Dendritic cell treated with granulocyte-macrophage colony-stimulating factor and Interleukin-4, amounts not matched to agents 40 ng/mL and 50 ng/mL, for 4 days (primary cell): ENCODE results near the gene CTU2.

ENCODE experiments used
- H3K27ac Mint-ChIP-seq: one replicate; pipeline ENCODE4 v1.8.0; 2022; ENCODE audit warnings: mild to moderate bottlenecking, mixed read lengths
- H3K27me3 Mint-ChIP-seq: one replicate; pipeline ENCODE4 v1.8.0; 2022; ENCODE audit warnings: mild to moderate bottlenecking, mixed read lengths
- H3K36me3 Mint-ChIP-seq: one replicate; pipeline ENCODE4 v1.8.0; 2022; ENCODE audit warnings: low read depth, mixed read lengths
- H3K4me1 Mint-ChIP-seq: one replicate; pipeline ENCODE4 v1.8.0; 2022; ENCODE audit warnings: low read depth, mixed read lengths
- H3K4me3 Mint-ChIP-seq: one replicate; pipeline ENCODE4 v1.8.0; 2022; ENCODE audit warnings: mild to moderate bottlenecking, moderate library complexity, mixed read lengths
- H3K9me3 Mint-ChIP-seq: one replicate; pipeline ENCODE4 v1.8.0; 2022; ENCODE audit warnings: mixed read lengths
- intact Hi-C: fragments of 100-400 bp; cut with micrococcal nuclease; formaldehyde crosslinking; loops from one replicate; pipeline ENCODE4 v1.15.0; 2022

CTU2 gene

DNA sequence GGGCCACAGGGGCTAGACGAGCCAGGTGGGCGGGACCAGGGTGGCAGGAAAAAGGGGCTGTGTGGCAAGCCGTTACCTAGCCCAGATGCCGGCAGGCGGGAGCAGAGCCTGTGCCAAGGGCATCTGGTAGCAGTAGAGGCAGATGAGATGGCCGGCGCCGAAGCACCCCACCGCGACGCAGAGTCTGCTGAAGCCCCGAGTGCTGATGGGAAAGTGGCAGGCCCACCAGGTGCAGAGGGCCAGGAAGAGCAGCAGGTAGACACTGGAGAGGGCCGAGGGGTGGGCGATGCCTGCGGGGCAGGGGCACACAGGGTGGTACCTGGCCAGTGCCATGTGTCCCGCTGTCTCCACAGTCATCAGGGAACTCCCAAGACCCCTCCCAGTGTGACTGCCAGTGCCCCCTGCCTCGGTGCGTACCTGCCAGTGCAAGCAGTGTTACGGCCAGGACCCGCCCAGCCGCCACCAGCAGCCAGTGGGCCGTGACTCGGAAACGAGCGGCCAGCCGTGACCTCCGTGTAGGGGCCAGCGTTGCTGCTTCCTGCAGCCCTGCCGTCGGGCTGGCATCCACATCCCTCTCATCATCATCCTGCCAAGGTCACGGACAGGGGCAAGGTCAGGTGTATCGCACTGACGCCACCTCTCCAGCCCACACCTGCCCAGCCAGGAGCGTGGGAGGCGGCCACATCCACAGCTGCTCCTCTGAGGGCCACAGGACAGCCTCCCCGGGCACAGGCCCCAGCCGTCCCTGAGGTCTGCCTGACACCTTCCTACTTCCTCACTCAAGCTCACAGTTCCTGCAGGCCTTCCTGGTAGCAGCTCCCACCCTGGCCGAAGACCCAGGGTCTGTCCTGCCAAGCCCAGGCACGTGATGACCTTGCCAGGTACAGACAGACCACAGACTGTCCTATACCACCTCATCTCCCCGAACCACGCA, 32.1 kb downstream of the CTU2 start:
- Mint-ChIP-seq H3K9me3 (no peaks in the 10 kb centered on the region), H3K27me3 (no peaks in the 10 kb centered on the region), H3K36me3 (peaks cover 100% of the 10 kb centered on the region), H3K27ac (no peak overlapping the region), H3K4me1 (peaks cover 5% of the 10 kb centered on the region), H3K4me3 (no peak overlapping the region)
- intact Hi-C loops: loop anchor here (5.0 kb wide), 1 partner anchor 429 kb away; no protein-coding TSS in a partner anchor

DNA sequence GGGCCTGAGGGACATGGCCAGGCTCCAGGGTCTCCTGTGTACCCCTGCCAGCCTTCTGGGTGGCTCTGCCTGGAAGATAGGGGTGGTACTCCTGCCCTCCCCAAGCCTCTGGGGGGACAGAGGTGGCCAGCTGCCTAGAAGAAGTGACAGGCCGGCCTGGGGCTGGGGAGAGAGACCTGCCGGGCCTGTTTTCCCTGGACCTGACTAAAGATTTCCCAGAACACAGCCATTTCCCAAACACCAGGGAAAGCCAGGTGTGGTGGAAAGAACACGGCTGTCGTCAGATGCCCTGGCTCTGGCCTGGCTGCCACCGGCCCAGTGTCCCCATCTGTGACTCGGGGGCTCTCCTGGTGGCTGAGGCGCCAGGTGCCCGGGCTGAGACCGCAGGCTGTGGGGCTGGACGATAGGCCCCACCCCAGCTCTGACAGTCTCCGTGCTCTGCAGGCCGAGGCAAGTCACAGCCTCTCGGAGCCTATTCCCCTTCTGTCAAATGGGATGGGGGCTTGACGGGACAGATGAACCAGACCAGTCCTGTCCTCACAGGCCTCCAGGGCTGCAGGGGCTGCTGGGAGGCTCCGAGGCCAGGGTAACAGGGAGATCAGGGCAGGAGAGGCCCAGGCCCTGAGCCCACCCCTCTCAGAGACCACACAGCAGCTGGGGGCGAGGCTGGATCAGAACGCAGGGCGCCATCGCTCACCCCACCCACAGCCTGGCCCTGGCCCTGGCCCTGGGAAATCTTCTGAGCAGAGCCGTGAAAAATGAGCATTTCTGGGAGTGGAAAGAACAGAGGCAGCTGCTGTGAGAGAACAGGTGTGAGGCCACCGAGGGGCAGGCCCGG, 33.1 kb downstream of the CTU2 start:
- intact Hi-C loops: loop anchor here (5.0 kb wide), 1 partner anchor 428 kb away; no protein-coding TSS in a partner anchor
- Mint-ChIP-seq H3K27me3 (no peaks in the 10 kb centered on the region), H3K27ac (no peak overlapping the region)

DNA sequence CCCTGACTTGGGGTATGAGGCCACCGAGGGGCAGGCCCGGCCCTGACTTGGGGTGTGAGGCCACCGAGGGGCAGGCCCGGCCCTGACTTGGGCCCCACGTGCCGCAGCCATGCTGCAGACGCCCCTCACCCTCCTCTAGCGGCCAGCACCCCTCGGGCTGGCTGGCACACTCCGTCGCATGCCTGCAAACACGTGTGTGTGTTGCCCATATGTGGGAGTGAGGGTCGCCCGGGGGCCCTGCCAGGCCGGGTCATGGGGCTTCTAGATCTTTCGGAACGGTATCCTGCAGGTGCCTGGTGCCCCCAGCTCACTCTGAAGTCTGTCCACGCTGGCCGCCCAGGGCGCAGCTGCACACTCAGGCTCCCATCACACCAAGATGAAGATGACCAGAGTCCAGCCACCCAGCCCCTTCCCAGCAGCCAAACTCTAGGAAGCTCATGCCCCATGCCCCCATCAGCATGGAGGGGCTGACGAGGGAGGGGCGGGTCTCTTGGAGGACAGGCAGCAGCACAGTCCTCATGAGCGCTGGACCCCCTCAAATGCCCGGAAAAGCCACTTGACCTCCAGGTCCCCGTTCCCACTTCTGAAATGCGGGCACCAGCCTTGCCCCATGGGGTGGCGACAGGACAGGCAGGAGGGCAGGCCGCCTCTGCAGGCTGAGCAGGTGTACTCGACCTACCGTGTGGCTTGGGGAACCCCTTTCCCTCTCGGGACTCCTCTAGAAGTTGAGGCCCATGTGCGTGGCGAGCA, 33.8 kb downstream of the CTU2 start:
- Mint-ChIP-seq H3K36me3 (peaks cover 99% of the 10 kb centered on the region), H3K4me3 (no peak overlapping the region), H3K27me3 (no peaks in the 10 kb centered on the region), H3K4me1 (peaks cover 20% of the 10 kb centered on the region), H3K27ac (no peak overlapping the region), H3K9me3 (no peaks in the 10 kb centered on the region)
- intact Hi-C loops: loop anchor here (5.0 kb wide), 1 partner anchor 427 kb away; no protein-coding TSS in a partner anchor

More for the DNA sequence above, 33.1 kb downstream of the CTU2 start:
- peaks cover 99% of the 10 kb centered on the region for H3K36me3 Mint-ChIP-seq
- no peak overlapping the region for H3K4me3 Mint-ChIP-seq
- H3K9me3 Mint-ChIP-seq: no peaks in the 10 kb centered on the region
- peaks cover 12% of the 10 kb centered on the region for H3K4me1 Mint-ChIP-seq

DNA sequence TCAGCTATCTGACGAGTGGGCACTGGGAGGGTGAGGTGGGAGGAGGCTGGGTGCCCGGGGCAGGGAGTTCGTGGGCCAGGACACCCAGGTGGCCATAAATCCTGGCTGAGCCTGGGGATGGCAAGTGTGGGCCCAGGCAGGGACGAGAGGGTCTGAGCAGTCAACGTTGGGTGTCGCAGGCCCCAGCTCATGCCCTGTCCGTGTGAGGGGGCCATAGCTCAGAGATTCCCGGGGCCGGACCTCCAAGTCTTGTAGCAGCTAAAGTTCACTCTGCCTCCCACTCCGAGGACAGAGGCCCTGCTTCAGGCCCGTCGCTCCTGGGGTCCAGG, 34.4 kb downstream of the CTU2 start:
- no peaks in the 10 kb centered on the region for H3K9me3 Mint-ChIP-seq
- no peak overlapping the region for H3K4me3 Mint-ChIP-seq
- peaks cover 23% of the 10 kb centered on the region for H3K4me1 Mint-ChIP-seq
- intact Hi-C loops: no loop called here
- no peaks in the 10 kb centered on the region for H3K27me3 Mint-ChIP-seq
- H3K27ac Mint-ChIP-seq: no peak overlapping the region
- peaks cover 94% of the 10 kb centered on the region for H3K36me3 Mint-ChIP-seq

DNA sequence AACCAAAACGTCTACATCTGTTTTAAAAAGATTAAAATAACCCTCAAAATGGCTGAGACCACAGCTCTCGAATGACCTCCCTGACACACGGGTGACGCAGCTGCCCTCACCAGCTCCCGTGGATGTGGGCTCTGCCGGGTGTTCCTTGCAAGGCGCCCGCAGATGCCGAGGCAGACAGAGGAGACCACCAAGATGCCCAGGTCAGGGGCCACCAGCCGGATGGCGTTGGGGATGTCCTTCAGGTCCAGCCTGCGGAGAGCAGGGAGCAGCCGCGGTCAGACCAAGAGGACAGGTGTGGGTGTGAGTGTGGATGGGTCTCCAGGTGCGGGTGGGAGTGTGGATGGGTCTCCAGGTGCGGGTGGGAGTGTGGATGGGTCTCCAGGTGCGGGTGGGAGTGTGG, 35.1 kb downstream of the CTU2 start:
- Mint-ChIP-seq H3K4me3 (no peak overlapping the region), H3K27me3 (no peaks in the 10 kb centered on the region), H3K4me1 (peaks cover 30% of the 10 kb centered on the region), H3K27ac (no peak overlapping the region), H3K36me3 (peaks cover 94% of the 10 kb centered on the region), H3K9me3 (no peaks in the 10 kb centered on the region)
- intact Hi-C loops: no loop called here

DNA sequence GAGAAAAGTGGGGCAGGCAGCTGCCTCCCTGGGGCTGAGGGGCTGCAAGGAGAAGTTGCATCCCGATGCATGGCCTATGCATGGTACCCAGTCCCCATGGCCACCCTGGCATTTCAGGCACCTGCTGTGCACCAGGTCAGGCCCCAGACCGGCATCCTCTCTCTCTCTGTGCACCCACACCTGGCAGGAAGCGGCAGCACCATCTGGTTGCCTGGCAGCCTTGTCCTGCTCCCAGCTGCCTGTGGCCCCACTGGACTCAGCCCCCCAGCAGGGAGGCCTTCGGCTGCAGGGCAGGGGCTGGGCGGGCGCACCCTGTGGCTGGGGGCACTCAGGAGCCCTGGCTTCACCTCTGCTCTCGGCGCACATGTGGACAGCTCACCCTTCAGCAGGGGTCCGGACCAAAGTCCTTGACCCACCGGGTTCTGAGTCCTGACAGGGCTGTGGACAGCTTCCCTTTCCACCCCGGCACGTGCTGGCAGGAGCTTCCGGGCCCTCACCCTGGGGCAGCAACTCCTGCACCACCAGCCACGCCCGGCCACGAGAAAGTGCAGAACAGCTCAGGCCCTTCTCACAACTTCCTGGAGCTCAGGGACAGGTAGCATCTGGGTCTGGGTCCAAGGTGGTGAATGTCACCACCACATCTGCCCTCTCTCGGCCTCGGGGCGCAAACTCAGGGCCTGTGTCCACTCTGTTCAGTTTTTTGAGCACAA, 36.7 kb downstream of the CTU2 start:
- H3K9me3 Mint-ChIP-seq: no peaks in the 10 kb centered on the region
- H3K27ac Mint-ChIP-seq: no peak overlapping the region
- peaks cover 94% of the 10 kb centered on the region for H3K36me3 Mint-ChIP-seq
- no peak overlapping the region for H3K4me3 Mint-ChIP-seq
- no peaks in the 10 kb centered on the region for H3K27me3 Mint-ChIP-seq
- intact Hi-C loops: no loop called here
- peaks cover 47% of the 10 kb centered on the region for H3K4me1 Mint-ChIP-seq

DNA sequence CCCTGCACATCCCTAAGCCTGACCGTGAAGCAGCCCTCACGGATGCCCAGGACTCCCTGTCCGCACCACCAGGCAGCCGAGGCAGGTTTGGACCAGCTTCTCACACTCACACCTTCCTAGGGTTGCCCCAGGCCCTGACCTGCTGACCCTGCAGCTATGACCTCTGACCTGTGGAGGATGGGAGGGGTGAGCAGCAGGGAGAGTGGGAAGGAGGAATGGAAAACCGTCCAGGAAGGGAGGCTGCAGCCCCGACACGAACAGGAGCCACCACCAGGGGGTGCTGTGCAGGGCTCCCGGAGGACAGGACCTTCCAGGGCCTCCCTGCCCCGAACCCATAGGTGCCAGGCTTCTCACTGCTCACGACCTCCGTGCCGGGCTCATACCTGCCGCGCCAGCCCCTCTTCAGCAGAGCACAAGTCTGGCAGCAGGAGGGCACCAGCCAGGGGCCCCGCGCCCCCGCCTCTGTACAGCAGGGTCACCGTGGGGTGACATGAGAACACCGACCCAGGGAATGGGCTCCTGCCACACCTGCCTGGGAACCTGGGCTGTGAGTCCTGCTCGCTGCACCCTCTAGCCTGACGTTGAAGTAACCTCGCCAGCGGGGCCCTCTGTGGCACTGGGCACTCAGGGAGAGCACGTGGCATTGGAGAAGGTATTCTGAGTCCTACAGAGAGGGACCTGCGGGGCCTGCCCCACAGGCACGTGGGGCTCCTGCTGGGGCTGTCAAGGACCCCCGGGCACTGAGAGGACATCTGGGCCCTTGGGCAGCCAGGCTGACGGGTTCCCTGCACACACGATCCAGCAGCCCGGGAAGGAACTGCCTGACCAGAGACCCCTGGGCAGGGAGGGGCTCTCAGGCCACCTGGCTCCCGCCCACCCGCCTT, 37.6 kb downstream of the CTU2 start:
- Mint-ChIP-seq H3K27ac (no peak overlapping the region), H3K9me3 (no peaks in the 10 kb centered on the region), H3K27me3 (no peaks in the 10 kb centered on the region), H3K4me1 (peaks cover 44% of the 10 kb centered on the region), H3K4me3 (no peak overlapping the region), H3K36me3 (peaks cover 94% of the 10 kb centered on the region)
- intact Hi-C loops: no loop called here

DNA sequence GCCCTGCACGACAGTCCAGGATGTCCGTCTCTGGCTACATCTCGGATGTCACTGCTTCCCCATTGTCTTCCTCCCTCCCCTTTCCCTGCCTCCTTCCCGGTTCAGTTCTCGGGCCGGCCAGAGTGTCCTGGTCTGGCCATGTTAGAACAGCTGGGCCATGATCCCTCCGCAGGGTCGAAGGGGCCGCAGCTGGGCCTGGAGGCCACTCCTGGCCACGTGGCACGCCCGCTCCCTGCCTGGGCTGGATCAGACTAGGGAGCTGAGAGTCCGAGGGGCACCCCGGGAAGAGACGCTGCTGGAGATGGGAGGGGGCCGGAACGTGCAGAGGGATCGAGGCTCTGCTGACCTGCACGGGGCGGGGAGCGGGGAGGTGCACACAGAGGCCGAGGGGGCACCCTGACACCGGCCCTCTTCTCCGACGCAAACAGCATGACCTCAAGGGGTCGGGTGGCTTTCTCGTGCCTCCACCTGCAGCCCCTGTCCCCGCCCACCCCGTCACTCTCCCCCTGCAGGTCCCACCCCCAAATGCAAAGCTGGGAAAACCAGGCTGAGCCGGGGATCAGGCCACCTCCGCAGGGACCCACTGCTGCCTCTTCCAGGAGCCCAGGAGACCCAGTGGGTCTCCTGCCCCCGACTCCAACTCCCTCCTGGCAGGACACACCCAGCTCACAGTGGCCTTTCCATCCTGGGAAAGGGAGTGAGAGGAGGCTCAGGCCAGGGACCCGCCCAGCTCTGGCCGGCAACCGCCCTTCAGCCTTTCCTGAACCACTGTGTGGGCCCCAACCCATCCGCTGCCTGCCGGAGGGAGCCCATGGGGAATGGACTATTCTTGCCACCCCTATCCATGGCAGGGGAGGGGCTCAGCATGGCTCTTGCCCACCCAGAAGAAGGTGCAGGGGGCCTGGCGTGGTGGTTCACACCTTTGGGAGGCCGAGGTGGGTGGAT, 38.5 kb downstream of the CTU2 start:
- H3K4me1 Mint-ChIP-seq: peaks cover 44% of the 10 kb centered on the region
- intact Hi-C loops: no loop called here
- H3K4me3 Mint-ChIP-seq: no peak overlapping the region
- H3K9me3 Mint-ChIP-seq: no peaks in the 10 kb centered on the region
- H3K27me3 Mint-ChIP-seq: no peaks in the 10 kb centered on the region
- no peak overlapping the region for H3K27ac Mint-ChIP-seq
- peaks cover 94% of the 10 kb centered on the region for H3K36me3 Mint-ChIP-seq

DNA sequence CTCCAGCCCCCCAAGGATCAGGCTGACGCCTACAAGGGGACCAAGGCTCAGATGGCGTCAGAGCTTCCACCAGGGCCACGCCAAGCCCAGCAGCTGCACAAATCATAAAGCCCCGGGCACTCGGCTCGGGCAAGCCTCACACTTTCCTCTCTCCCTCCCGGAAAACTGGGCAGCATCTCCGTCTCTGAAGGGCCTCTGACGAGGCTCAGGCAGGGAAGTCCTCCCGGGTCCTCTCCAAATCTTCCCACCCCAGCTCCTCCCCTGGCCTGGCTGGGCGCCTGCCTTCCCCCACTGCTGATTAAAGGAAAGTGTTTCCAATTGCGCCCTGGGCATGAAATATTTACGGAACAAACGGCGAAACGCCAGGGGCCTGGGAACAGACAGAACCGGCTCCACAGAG, 40.2 kb downstream of the CTU2 start:
- Mint-ChIP-seq H3K27me3 (no peaks in the 10 kb centered on the region), H3K4me3 (no peak overlapping the region), H3K27ac (no peak overlapping the region), H3K36me3 (peaks cover 94% of the 10 kb centered on the region), H3K4me1 (peaks cover 49% of the 10 kb centered on the region), H3K9me3 (no peaks in the 10 kb centered on the region)
- intact Hi-C loops: no loop called here

DNA sequence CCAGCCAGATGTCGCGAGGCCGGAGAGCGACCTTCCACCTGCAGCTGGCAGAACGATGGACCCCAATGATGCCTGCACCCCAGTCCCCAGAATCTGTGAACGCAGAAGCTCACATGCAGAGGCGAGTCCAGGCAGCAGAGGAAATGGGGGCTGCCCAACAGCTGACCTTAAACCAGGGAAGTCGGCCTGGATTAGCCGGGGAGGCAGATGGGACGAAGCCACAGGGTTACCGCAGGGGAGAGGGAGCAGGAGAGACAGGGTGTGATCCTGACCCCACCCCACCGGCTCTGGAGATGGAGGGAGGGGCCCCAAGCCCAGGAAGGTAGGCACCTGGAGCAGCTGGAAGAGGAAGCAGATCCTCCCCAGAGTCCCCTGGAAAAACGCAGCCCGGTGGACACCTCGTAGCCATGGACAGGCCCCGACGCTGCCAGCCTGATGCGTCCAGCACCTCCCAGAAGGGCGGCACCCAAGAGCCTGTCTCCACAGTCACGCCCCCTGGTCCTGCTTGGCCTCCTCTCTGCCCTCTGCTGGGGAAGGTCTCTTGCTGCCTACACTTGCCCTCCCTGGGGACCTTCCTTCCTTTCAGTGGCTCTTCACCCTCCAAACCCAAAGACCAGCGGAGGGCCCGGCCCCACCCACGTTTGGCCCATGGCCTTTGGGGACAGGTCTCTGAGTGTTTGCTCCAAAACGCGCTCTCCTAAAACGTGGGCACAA, 41.4 kb downstream of the CTU2 start:
- H3K36me3 Mint-ChIP-seq: peaks cover 94% of the 10 kb centered on the region
- no peak overlapping the region for H3K27ac Mint-ChIP-seq
- intact Hi-C loops: no loop called here

DNA sequence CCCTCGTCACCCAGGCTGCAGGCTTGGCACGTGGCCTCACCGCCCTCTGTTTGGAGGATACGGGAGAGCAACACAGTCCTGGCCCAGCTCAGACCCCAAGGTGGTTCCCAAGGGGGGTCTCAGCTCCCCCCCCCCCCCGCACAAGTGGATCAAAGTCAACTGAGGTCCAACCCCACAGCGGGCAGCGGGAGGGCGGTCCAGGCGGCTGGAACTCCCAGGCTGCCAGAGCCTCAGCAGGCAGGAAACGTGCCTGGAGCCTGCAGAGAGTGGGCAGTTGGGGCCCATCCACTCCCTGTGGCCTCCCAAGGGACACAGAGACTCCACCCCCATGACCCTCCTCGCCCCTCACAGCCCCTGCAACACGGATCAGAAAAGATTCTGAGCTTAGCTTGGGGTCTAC, 42.1 kb downstream of the CTU2 start:
- H3K36me3 Mint-ChIP-seq: peaks cover 94% of the 10 kb centered on the region
- H3K27me3 Mint-ChIP-seq: no peaks in the 10 kb centered on the region
- H3K9me3 Mint-ChIP-seq: no peaks in the 10 kb centered on the region
- peaks cover 49% of the 10 kb centered on the region for H3K4me1 Mint-ChIP-seq
- no peak overlapping the region for H3K4me3 Mint-ChIP-seq
- no peak overlapping the region for H3K27ac Mint-ChIP-seq
- intact Hi-C loops: no loop called here

More for the DNA sequence above, 41.4 kb downstream of the CTU2 start:
- H3K27me3 Mint-ChIP-seq: no peaks in the 10 kb centered on the region
- H3K4me1 Mint-ChIP-seq: peaks cover 49% of the 10 kb centered on the region
- no peaks in the 10 kb centered on the region for H3K9me3 Mint-ChIP-seq
- H3K4me3 Mint-ChIP-seq: no peak overlapping the region
